Activated T-cell treated with anti-CD3 and anti-CD28 coated beads for 48 hours (primary cell): ENCODE measurements around the gene KPTN.

Experiments used
- DNase-seq: peaks from one replicate; pipeline ENCODE4 v3.0.0-alpha.2; 2020; ENCODE audit warnings: low read depth

KPTN gene

GRCh38 chr19:47509170-47509847 is 25.3 kb upstream of the KPTN start:
- DNase-seq = no peak

GRCh38 chr19:47508721-47509120 is 24.7 kb upstream of the KPTN start:
- no peak for DNase-seq

- DNase-seq = no peak
These were observed 24.0 kb upstream of the KPTN start for GRCh38 chr19:47507924-47508553.

GRCh38 chr19:47507012-47507411 is 23.0 kb upstream of the KPTN start:
- no peak for DNase-seq

- DNase-seq = no peak
These were observed 22.4 kb upstream of the KPTN start for GRCh38 chr19:47506459-47506858.

GRCh38 chr19:47505506-47505905 is 21.5 kb upstream of the KPTN start:
- DNase-seq = no peak

GRCh38 chr19:47503826-47504150 is 19.8 kb upstream of the KPTN start:
- DNase-seq = no peak

GRCh38 chr19:47503130-47503825 is 19.3 kb upstream of the KPTN start:
- no peak for DNase-seq

- DNase-seq = no peak
These were observed 16.1 kb upstream of the KPTN start for GRCh38 chr19:47499863-47500830.

- no peak for DNase-seq
These were observed 15.4 kb upstream of the KPTN start for GRCh38 chr19:47499371-47499770.

GRCh38 chr19:47498561-47498960 is 14.5 kb upstream of the KPTN start:
- DNase-seq = no peak

GRCh38 chr19:47497821-47498520 is 14.0 kb upstream of the KPTN start:
- no peak for DNase-seq

GRCh38 chr19:47497050-47497766 is 13.2 kb upstream of the KPTN start:
- DNase-seq = no peak

- DNase-seq = no peak
These were observed 11.7 kb upstream of the KPTN start for GRCh38 chr19:47495478-47496372.

- no peak for DNase-seq
These were observed 10.7 kb upstream of the KPTN start for GRCh38 chr19:47494729-47495128.

- DNase-seq = no peak
These were observed 10.2 kb upstream of the KPTN start for GRCh38 chr19:47494211-47494547.

GRCh38 chr19:47493378-47494210 is 9.6 kb upstream of the KPTN start:
- DNase-seq = no peak

- DNase-seq = no peak
These were observed 8.8 kb upstream of the KPTN start for GRCh38 chr19:47492571-47493377.
